Tibial nerve (tissue), 4 donors: ENCODE data around the gene SMAD6. TPM values are rescaled to one million over a fixed set of nuclear protein-coding genes. Genes with fewer than 3 reads are reported as not detected.

Experiments
- DNase-seq, 2 donors: peaks; one replicate each; pipeline ENCODE4 v3.0.0-alpha.2; 2019; ENCODE audit warnings: low spot score in 2 of 2
- H3K27ac ChIP-seq, 4 donors: fragments of 200-600 bp; sonication (generic) in 3 of 4; one replicate each; pipeline ENCODE4 v1.5.1; 2017 to 2019; ENCODE audit warnings: mild to moderate bottlenecking in 1 of 4
- H3K27me3 ChIP-seq, 2 donors: fragments of 200-600 bp; sonication (generic) in 1 of 2; one replicate each; pipeline versions ENCODE4 v1.5.1 to v1.6.0; 2017 to 2019
- H3K36me3 ChIP-seq, 3 donors: fragments of 200-600 bp; sonication (generic); one replicate each; pipeline ENCODE4 v1.5.1; 2018 to 2019
- H3K4me1 ChIP-seq, 4 donors: fragments of 200-600 bp; sonication (generic) in 3 of 4; one replicate each; pipeline ENCODE4 v1.5.1; 2017 to 2019
- H3K4me3 ChIP-seq, 4 donors: fragments of 200-600 bp; sonication (generic) in 3 of 4; one replicate each; pipeline ENCODE4 v1.5.1; 2017 to 2019; ENCODE audit warnings: mild to moderate bottlenecking in 1 of 4, moderate library complexity in 1 of 4
- H3K9me3 ChIP-seq, 4 donors: fragments of 200-600 bp; sonication (generic) in 3 of 4; one replicate each; pipeline ENCODE4 v1.5.1; 2017 to 2019
- CTCF ChIP-seq, 5 experiments: fragments of 200-600 bp in 3 of 5; fragments of 450-650 bp in 2 of 5; sonication (generic) in 3 of 5; IDR thresholded peaks; one replicate each; pipeline ENCODE4 v1.5.1; 2016 to 2019; ENCODE audit warnings: antibody characterized with exemption in 5 of 5, mild to moderate bottlenecking in 3 of 5, moderate library complexity in 2 of 5
- EP300 ChIP-seq, 2 donors: sonication (generic); formaldehyde crosslinking; IDR thresholded peaks; one replicate each; pipeline ENCODE4 v1.6.1; 2017; ENCODE audit warnings: antibody characterized with exemption in 2 of 2, mild to moderate bottlenecking in 1 of 2
- POLR2A ChIP-seq, 2 donors: fragments of 450-650 bp; IDR thresholded peaks; one replicate each; pipeline ENCODE4 v1.6.1; 2017; ENCODE audit warnings: antibody characterized with exemption in 2 of 2, mild to moderate bottlenecking in 2 of 2, moderate library complexity in 2 of 2
- WGBS, 2 donors: methylation state at CpG; one replicate each; pipeline ENCODE4 v1.1.5; 2018; 5-methylcytosine and 5-hydroxymethylcytosine counted together
- total RNA-seq, 4 donors: library from RNA; depleted of rRNA; stranded (reverse); fragments of >200 nt; gene quantifications; one replicate each; pipeline ENCODE4 v1.1.0, GENCODE V29; 2016

SMAD6 gene
- total RNA-seq, 4 donors from 2014 or later, result 41.9 to 57.2 (median 48.6) TPM

DNA sequence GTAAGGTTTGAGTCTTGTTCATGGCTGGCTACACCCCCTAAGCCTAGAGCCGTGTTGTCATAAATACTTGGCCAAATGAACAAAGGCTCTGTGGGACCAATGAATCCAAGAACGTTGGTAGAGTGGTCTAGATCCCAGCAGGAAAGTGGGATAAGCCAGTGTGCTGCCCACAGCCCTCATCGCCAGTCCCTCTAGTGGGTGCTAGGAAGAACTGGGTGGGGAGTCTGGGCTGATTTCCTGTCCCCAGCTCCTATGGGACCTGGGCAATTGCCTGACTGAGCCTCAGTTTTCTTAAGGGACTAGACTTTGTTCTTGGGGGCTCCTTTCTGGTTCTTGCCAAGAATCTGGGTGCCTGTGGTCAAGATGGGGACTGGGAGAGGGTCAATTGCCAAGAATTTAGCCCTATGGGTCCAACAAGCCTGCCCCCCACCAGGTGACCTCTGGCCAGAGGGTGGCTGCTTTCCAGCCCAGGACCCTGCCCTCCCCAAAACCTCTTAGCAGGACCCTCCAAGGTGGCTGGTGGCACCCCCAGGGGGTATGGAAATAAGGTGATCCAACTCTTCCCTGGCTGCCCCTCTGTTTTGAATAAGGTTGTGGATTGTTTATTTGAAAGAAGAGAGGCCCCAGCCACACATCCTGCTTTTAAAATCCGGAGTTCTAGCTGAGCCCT, 42.7 kb downstream of the SMAD6 start:
- TF ChIP-seq POLR2A (IDR thresholded peaks at IDR 0.05), result no peak
- no peak for TF ChIP-seq EP300 (IDR thresholded peaks at IDR 0.05)
- Histone ChIP-seq H3K36me3 (no peaks in the 10 kb centered on the region), H3K4me3 (no peak overlapping the region), H3K9me3 (no peaks in the 10 kb centered on the region), H3K27me3 (no peaks in the 10 kb centered on the region), H3K27ac (peak overlapping the region; percentile 46 to 90 (median 62)), H3K4me1 (peaks cover 4 to 87% (median 33%) of the 10 kb centered on the region in 4 donors)
- WGBS, 2 donors, result 59 to 60% methylated on average over 4 of the region's 4 CpGs
- DNase-seq, result no peak

DNA sequence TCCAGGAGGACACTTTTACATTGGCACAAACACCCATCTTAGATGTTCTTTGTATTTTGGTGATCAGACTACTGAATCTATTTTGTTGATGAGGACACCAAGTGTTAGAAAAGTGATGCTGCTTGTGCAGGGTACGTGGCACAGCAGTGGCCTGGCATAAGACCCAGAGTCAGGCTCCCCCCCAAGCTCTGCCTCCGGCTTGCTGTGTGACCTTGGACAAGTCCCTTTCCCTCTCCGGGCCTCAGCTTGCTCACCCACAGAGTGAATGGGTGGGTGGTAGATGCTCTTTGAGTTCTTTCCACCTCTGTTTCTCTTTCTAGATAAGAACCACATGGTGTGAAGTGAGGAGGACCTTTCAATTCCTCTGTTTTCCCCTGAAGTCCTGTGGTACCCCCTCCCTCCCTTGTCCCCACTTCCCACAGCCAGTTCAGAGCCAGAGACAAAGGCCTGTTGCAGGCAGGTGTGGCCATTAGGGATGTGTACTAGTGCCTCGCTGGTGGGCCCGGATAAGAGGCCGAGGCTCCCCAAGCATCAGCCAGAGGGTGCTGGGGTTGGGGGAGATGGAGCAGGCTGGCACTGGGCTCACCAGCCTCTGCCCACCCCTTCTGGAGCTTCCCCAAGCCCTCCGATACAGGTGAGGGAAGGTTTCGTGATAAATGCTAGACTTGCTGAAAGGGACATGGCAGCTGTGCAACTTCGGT, 43.6 kb downstream of the SMAD6 start:
- Histone ChIP-seq H3K9me3 (no peaks in the 10 kb centered on the region), H3K27ac (peak overlapping the region in 3 of 4 donors; percentile 25 to 90 (median 74)), H3K4me1 (peaks cover 4 to 88% (median 31%) of the 10 kb centered on the region in 4 donors), H3K4me3 (no peak overlapping the region), H3K27me3 (no peaks in the 10 kb centered on the region), H3K36me3 (no peaks in the 10 kb centered on the region)
- whole genome bisulfite sequencing, 2 donors, result 81 to 86% methylated on average over 9 of the region's 9 CpGs
- no peak for DNase-seq
- no peak for TF ChIP-seq POLR2A (IDR thresholded peaks at IDR 0.05)
- TF ChIP-seq EP300 (IDR thresholded peaks at IDR 0.05), result no peak
- TF ChIP-seq CTCF (IDR thresholded peaks at IDR 0.05), result no peak

DNA sequence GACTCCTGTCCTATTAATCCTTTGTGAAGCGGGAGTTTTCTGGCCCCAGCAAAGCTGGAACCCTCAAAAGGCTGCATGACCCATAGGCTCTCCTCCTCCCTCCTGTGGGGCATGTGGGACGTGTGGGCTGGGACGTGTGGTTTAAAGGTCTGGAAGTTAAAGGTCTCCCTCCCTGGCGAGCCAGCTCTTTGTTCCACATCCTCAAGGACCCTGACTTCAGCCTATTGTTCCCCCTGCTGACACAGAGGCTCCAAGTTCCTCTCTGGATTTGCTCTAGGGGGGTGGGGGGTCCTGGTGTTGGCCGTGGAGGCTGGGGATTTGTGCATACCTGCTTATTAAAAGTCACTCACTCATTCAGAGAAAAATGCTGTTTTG, 44.2 kb downstream of the SMAD6 start:
- TF ChIP-seq POLR2A (IDR thresholded peaks at IDR 0.05) (no peak), CTCF (IDR thresholded peaks at IDR 0.05) (no peak), EP300 (IDR thresholded peaks at IDR 0.05) (no peak)
- Histone ChIP-seq H3K27ac (peak overlapping the region in 2 of 4 donors; percentile 74 to 90), H3K4me3 (no peak overlapping the region), H3K36me3 (no peaks in the 10 kb centered on the region), H3K27me3 (no peaks in the 10 kb centered on the region), H3K4me1 (peaks cover 4 to 88% (median 31%) of the 10 kb centered on the region in 4 donors), H3K9me3 (no peaks in the 10 kb centered on the region)
- no peak for DNase-seq
- WGBS, 2 donors, result 46 to 56% methylated on average over 3 to 5 of the region's 5 CpGs

GRCh38 chr15:66747223-66747622, 45.2 kb downstream of the SMAD6 start:
- no peak for DNase-seq
- Histone ChIP-seq H3K36me3 (no peaks in the 10 kb centered on the region), H3K27ac (peak overlapping the region in 2 of 4 donors; percentile 74 to 90), H3K4me3 (no peak overlapping the region), H3K4me1 (peaks cover 4 to 88% (median 36%) of the 10 kb centered on the region in 4 donors), H3K9me3 (no peaks in the 10 kb centered on the region), H3K27me3 (no peaks in the 10 kb centered on the region)
- WGBS, 2 donors, result 82 to 90% methylated on average over 7 to 8 of the region's 8 CpGs
- TF ChIP-seq POLR2A (IDR thresholded peaks at IDR 0.05), result no peak
- no peak for TF ChIP-seq EP300 (IDR thresholded peaks at IDR 0.05)
- TF ChIP-seq CTCF (IDR thresholded peaks at IDR 0.05), result no peak

GRCh38 chr15:66747886-66748707, 46.1 kb downstream of the SMAD6 start:
- Histone ChIP-seq H3K9me3 (no peaks in the 10 kb centered on the region), H3K4me1 (peaks cover 4 to 89% (median 37%) of the 10 kb centered on the region in 4 donors), H3K36me3 (no peaks in the 10 kb centered on the region), H3K4me3 (no peak overlapping the region), H3K27me3 (no peaks in the 10 kb centered on the region), H3K27ac (peak overlapping the region; percentile 4 to 90 (median 40))
- 32 to 33% methylated on average over 10 of the region's 10 CpGs for WGBS, 2 donors
- no peak for TF ChIP-seq POLR2A (IDR thresholded peaks at IDR 0.05)
- no peak for TF ChIP-seq CTCF (IDR thresholded peaks at IDR 0.05)
- TF ChIP-seq EP300 (IDR thresholded peaks at IDR 0.05), result no peak
- DNase-seq, result no peak
